GM18868 (cell line): ENCODE data around the gene COG7.
"Not testable (repeated sequence)": the region's sequence is repeated elsewhere in the genome, so short reads cannot be mapped to it uniquely, and the experiment has no call there.

Experiments used
- ATAC-seq: cut with Tn5 transposase; IDR thresholded peaks from one replicate; pipeline ENCODE4 v1.9.1; 2021; ENCODE audit warnings: mild to moderate bottlenecking, moderate library complexity; ENCODE audit not compliant: unreplicated experiment

COG7 gene

DNA sequence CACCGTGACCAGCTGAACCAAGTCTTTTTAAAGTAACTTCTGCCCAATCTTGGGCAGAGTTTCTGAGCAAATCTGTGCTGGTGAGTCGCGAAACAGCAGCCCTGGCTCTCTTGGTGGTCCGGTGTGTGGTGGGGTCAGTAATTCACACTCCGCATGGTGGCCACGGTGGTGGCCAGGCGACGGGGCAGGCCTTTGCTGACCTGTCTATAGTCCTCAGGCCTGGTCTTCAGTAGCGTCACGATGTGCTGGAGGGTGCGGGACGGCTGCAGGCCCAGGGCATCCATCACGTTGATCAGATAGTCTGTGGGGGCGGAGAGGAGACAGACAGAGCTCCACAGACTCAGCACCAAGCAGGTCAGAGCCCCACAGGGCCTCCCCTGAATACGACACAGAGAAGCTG lies 64.2 kb downstream of the COG7 start:
- ATAC-seq = no peak

DNA sequence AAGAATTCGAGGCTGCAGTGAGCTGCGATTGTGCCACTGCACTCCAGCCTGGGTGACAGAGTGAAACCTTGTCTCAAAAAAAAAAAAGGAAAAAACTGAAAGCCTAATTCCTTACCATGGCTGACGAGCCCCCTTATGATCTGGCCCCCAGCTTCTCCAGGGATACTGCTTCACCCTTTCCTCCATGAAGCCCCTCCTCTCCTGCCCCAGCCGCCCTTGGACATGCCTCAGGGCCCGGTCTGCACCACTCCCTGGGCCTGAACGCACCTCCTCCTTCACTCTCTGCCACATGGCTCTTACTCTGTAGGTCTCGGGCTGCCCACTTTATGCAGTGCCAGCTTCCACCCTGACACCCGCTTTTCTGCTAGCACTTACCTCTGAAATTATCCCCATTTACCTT lies 65.3 kb downstream of the COG7 start:
- no peak for ATAC-seq

DNA sequence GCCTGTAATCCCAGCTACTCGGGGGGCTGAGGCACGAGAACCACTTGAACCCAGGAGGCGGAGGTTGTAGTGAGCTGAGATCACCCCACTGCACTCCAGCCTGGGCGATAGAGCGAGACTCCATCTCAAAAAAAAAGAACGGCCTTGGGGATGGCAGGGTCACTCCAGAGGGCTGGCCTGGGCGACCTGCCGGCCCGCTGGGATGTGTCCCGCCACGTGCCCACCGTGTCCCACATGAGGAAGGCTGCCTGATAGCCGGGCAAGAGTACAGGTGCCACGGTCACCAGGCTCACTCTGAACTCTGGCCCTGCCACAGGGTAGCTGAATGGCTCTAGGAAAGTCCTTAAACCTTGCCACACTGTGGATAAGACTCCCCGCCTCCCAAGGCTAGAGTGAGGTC lies 67.5 kb downstream of the COG7 start:
- no peak for ATAC-seq

DNA sequence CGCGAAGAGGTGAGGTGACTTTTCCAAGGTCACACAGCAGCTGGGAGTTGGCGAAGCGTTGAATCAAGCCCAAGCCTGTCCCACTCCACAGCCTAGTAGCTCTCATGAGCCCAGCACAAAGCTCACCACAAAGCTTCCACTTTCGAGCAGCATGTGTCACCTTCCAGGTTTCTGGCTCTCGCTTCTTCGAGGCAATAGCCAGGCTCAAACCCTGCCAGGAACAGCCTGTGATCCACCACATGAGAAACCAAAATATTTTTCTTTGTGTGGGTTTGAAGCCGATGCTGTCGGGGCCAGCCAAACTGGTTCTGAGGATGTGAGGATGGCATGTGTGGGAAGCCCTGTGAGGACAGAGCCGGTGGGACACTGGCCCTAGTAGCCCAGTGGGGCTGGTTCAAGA lies 68.1 kb downstream of the COG7 start:
- ATAC-seq = no peak

DNA sequence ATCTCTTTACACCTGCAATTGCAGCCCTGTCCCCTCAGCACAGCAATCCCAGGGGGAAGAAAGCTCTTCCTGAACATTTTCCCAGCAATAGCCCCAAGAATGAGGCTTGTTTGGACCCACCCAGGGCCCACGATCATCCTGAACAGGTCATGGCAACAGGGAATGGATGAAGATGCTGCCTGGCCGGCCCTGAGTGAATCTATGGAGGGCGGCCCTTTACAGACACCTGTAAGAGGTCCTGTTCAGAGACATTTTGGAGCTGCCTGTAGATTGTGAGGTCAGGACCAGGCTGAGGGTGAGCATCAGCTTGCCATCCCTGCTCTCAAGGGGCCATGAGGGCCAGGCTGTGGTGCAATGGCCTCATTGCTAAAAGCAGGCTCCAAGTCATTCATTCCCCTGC lies 69.1 kb downstream of the COG7 start:
- no peak for ATAC-seq

DNA sequence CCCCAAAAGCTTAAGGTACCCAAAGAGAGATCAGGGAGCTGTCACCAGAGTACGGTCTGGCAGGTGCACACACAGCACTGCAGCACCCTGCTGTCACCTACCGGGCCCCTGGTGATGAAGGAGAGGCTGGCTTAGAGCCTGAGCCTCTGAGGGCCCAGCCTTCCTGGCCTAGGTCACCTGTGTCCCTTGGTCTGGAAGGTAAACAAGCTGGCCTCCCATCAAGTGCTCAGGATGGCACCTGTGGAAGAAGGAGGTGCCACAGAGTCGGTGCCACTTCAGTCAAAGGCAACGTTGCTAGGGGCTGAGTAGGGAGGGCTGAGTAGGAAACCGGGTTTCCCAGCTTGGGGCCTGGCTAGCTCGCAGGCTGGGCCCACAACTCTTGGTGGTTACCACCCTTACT lies 70.7 kb downstream of the COG7 start:
- ATAC-seq = no peak

DNA sequence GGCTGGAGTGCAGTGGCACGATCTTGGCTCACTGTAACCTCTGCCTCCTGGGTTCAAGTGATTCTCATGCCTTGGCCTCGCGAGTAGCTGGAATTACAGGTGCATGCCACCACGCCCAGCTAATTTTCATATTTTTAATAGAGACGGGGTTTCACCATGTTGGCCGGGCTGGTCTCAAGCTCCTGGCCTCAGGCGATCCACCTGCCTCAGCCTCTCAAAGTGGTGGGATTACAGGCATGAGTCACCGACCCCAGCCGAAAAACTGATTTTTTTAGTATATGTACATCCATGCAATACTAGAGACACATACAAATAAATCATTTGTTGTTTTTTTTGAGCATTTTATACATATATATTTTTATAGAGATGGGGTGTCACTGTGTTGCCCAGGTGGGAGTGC lies 71.3 kb downstream of the COG7 start:
- ATAC-seq = not testable (repeated sequence)

DNA sequence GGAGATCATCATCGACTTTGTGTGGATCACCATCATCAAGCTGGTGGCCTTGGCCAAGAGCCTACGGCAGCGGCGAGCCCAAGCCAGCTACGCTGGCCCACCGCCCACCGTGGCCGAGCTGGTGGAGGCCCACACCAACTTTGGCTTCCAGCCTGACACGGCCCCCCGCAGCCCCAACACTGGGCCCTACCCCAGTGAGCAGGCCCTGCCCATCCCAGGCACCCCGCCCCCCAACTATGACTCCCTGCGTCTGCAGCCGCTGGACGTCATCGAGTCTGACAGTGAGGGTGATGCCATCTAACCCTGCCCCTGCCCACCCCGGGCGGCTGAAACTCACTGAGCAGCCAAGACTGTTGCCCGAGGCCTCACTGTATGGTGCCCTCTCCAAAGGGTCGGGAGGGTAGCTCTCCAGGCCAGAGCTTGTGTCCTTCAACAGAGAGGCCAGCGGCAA lies 72.5 kb downstream of the COG7 start:
- no peak for ATAC-seq

DNA sequence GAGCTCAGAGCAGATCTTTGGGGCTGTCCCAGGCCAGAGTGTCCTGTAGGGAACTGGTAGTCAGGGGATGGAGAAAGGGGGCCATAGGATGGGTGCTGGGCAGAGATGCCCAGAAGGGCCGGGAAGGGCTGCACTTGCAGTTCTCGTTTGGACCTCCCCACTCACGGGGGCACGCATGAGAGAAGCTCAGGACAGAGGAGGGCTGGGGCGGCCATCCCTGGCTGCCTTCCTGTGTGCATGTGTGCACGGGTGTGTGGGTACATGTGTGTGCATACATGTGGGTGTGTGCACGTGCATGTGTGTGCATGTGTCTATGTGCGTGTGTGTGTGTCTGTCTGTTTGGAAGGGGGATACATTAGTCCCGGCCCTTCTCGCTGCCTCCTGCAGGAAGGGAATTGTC lies 73.3 kb downstream of the COG7 start:
- no peak for ATAC-seq

DNA sequence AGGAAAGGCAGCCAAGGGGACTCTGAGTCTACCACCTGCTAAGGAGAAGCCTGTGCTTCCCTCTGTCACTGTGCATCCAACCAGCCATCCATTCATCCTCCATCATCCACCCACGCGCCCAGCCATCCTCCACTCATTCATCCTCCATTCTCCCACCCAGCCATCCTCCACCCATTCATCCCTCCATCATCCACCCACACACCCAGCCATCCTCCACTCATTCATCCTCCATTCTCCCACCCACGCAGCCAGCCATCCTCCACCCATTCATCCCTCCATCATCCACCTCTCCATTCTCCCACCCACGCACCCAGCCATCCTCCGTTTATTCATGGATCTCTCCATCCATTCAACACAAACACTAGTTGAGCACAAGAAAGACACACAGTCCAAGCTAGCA lies 74.1 kb downstream of the COG7 start:
- no peak for ATAC-seq

DNA sequence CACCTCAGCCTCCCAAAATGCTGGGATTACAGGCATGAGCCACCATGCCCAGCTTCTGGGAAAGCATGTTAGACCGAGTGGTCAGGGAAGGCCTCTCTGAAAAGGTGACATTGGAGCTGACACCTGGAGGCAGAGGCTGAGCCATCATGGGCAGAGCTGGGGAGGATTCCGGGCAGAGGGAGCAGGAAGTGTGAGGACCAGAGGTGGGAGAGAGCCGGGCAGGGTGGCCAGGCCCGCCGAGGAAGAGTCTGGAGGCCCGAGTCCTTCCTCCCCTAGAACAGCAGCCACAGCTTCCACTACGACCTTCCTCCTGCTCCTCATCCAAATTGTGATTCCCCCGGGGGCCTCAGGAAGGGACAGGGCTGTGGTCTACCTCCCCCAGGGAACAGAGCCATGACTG lies 74.7 kb downstream of the COG7 start:
- no peak for ATAC-seq

DNA sequence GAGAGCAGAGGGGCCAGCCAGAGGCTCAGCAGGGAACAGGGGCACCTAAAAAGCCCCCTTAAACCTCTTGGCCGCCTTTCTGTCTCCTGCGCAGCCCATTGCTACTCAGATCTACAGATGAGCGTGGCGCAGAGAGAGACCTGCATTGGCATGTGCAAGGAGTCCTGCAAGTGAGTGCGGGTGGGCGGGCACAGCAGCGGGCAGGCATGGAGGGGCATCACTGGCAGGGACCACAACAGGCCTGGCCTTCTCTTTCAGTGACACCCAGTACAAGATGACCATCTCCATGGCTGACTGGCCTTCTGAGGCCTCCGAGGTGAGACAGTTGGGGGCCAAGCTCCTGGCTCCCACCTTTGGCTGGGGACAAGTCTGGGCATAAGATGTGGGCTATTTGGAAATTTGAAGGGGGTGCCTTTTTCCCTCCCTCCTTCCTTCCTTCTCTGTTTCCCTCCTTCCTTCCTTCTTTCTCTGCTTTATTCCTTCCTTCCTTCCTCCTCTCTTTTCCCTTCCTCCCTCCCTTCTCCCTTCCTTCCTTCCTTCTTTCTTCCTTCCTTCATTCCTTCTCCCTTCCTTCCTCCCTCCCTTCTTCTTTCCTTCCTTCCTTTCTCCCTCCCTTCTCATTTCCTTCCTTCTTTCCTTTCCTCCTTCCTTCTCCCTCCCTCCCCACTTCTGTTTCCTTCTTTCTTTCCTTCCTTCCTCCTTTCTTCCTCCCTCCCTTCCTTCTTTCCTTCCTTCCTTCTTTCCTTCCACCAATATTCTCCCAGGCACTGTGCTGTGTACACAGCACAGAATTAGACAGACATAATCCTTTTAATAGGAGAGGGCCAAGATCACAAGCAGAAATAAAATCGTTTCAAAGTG lies 75.7 kb downstream of the COG7 start:
- no peak for ATAC-seq

DNA sequence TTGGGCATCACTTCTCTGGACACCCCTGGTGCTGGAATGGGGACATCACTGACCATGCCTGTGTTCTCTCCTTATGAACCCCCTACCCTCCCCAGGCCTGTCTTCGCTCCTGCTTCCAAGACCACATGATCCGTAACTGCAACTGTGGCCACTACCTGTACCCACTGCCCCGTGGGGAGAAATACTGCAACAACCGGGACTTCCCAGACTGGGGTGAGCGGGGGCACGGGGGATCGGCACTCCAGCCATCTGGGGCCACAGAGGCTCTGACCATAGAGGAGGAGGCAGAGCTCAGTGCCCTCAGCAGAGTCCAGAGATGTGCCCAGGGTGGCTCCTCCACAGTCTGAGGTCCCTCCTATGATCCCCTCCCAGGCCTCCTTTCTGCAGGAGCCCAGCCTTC lies 77.3 kb downstream of the COG7 start:
- ATAC-seq = no peak

DNA sequence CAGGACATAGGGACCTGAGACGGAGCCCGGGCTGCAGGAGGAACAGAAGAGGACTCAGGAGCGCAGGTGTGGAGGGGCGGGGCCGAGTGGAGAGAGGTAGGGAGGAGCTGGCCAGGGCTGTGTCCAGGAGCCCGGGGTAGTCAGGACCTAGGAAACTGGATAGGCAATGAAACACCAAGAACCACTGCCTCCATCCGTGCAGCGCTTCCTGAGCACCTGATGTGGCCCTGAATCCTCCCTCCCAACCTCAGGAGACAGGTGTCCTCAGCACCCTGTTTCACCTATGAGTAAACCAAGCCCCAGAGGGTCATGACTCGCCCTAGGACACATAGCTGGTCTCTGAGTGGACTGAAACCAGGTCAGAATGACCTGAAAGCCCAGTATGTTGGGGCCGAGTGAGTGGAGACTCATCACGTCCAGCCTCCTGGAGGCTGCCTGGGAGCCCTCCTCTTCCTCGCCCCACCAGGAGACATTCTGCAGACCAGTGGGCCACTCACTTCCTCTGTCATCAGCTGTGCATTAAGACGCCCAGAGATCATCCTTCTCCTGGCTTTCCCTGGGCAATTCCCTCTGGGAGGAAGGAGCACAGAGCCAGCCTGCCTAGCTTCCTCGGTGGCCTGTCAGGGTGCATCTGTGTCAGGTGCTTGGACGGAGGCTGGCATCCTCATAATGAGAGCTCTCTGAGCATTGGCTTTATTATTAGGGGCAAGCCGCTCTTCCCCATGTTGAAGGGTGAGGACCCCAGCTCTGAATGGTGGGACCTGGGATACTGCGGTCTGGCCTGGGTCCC lies 78.1 kb downstream of the COG7 start:
- no peak for ATAC-seq

DNA sequence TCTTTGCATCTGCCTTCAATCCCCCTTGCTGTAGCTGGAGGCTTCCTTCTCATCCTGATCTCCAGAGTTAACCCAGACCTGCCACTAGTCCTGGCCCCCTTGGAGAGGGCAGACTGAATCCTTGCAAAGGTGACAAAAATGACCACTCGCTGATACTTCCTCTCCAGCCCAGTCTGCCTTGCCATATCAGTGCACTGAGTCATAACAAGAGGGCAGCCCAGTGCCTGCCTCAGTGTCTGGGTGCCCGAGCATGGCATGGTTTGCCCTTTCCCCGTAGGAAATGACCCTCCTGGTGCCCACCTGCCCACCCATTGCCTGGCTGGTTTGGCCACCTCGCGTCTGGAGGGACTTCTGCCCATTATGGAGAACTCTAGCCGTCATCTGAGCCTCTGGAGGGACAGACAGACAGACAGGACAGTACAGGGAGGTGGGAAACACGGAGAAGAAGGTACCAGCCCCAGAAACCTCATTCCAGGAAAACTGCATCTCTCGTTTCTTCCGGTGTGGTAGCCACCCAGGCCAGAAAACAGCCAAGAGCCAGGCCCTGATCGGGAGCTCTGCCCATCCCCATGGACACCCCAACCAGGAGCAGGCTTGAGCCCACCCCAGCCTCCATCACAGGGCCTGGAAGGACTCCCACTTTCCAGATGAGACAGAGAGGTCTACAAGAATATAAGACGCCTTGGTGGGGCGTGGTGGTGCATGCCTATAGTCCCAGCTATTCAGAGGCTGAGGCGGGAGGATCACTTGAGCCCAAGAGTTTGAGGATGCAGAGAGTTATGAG lies 79.4 kb downstream of the COG7 start:
- ATAC-seq = no peak

DNA sequence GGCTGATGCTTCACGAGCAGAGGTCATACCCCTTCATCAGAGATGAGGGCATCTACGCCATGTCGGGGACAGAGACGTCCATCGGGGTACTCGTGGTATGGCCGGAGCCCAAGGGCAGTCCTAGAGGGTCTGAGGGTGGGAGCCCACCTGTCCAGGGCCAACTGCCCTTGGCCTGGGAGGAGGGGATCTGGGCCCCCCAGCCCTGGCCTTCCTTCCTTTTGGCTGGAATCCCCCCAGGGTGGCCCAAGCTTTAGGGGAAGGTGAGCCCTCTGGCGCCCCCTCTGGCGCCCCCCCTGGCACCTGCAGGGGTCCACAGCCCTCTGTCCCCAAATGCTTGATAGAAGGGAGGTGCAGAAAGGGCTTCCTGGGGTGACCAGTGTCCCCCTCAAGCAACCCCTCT lies 81.6 kb downstream of the COG7 start:
- ATAC-seq = no peak

DNA sequence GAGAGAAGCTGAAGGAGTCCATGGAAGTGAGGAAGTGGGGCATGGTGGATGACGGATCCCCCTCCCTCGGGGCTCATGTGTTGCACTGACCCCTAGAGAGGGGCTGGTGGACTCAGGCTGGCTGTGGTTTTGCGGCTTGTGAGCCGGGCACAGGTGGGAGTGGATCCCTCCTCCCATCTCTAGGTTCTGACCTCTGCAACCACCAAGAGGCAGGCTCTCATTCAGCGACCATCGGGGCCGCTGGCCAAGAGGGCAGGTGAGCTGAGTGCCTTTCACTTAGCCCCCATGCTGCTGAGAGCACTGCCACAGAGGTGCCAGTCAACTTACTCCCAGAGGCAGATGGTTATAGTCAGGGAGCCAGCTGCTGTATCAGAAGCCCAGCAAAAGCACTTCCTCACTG lies 83.6 kb downstream of the COG7 start:
- ATAC-seq = no peak

DNA sequence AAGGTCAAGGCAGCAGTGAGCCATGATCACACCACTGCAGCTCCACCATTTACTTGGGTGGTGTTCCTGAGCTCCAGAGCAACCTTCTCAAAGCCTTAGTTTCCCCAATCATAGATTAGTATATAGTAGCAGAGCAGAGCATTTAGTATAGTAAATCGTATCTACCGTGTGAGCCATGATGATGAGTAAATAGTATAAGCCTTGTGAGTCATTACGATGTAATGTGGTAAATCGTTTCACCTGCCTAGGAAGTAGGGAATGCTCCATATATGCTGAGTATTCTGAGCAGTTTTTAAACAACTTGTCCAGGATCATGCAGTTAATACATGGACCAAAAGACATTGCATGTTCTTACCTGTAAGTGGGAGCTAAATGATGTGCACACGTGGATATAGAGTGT lies 84.5 kb downstream of the COG7 start:
- no peak for ATAC-seq

DNA sequence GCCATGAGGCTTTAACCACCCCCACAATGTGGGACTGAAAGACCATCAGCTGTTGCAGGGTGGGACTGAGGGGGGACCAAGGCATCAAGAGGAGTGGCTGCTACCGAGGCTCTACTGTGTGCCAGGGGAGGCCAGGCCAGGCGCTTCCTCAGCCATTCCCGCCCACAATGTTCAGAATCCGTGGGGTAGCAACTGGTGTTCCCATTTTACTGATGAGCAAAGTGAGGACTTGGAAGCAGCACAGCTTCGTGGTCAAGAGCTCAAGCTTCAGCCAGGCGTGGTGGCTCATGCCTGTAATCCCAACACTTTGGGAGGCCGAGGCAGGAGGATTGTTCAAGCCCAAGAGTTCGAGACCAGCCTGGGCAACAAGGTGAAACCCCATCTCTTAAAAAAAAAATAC lies 85.0 kb downstream of the COG7 start:
- ATAC-seq = no peak

DNA sequence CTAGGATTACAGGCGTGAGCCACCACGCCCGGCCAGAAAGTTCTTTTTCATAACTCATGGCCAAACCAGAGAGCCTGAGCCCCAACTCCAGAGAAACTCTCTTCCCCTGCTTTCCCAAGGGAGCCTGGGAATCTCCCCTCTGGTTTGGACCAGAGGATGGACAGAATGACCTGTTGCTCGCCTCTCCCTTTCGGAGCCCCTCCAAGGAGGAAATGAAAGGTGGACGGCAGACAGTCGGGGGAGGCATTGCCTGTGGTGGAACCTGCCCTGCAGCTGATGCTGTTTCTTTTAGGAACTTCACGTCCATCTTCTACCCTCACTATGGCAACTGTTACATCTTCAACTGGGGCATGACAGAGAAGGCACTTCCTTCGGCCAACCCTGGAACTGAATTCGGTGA lies 85.4 kb downstream of the COG7 start:
- no peak for ATAC-seq

DNA sequence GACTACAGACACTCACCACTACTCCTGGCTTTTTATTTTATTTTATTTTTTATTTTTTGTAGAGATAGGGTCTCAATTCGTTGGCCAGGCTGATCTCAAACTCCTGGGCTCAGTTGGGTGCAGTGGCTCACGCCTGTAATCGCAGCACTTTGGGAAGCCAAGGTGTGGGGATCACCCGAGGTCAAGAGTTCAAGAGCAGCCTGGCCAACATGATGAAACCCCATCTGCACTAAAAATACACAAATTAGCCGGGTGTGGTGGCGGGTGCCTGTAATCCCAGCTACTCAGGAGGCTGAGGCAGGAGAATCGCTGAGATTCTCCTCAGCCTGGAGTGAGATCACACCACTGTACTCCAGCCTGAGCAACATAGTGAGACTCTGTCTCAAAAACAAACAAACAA lies 86.6 kb downstream of the COG7 start:
- ATAC-seq = not testable (repeated sequence)
